HCT116 (cell line): ENCODE measurements around the gene SLC37A3. TPM values are rescaled to one million over a fixed set of nuclear protein-coding genes. Genes with fewer than 3 reads are reported as not detected.

Experiments used
- ATAC-seq: fragments of 200-7000 bp; cut with Tn5 transposase; 2 replicates; pipeline ENCODE4 v1.9.1; 2020; ENCODE audit warnings: mild to moderate bottlenecking, moderate library complexity
- BruUV-seq: library from RNA; stranded (reverse); fragments of 400-500 nt; replicated peaks from 2 replicates; lab custom pipeline; 2021; lab: Mats Ljungman, UMichigan
- CTCF ChIA-PET: fragments of 300-600 bp; sonication (Branson Sonifier 250); formaldehyde crosslinking; loops from one replicate; lab custom pipeline; 2021; ENCODE audit warnings: antibody characterized with exemption; lab: Charles Lee
- POLR2A ChIA-PET: fragments of 300-600, 350-600 bp; sonication (Branson Sonifier 250); formaldehyde crosslinking; loops from one replicate; lab custom pipeline; 2021; ENCODE audit warnings: antibody characterized with exemption; lab: Charles Lee
- RAD21 ChIA-PET, 2 experiments: fragments of 300-600 bp; sonication (Branson Sonifier 250); formaldehyde crosslinking; loops; one replicate each; lab custom pipeline; 2023; ENCODE audit warnings: low total read pairs in 2 of 2; ENCODE audit not compliant: uncharacterized antibody in 2 of 2, unreplicated experiment in 2 of 2, low non-redundant PET in 1 of 2; lab: Charles Lee
- DNase-seq: peaks from one replicate; pipeline ENCODE4 v3.0.0-alpha.2; 2010; ENCODE audit warnings: low read depth, low spot score
- H2AFZ ChIP-seq: fragments of 200-600 bp; shearing (Covaris generic), sonication (generic); 2 replicates; pipeline ENCODE4 v1.6.1; 2017; ENCODE audit warnings: low read depth, mixed run types, mixed read lengths, antibody characterized with exemption, low read length; ENCODE audit not compliant: poor library complexity, severe bottlenecking
- H3K27ac ChIP-seq: 2 replicates; pipeline ENCODE4 v1.5.1; 2012; ENCODE audit warnings: low read depth, low read length
- H3K27me3 ChIP-seq: fragments of 200-600 bp; sonication (generic); 2 replicates; pipeline ENCODE4 v1.6.1; 2016; ENCODE audit warnings: mixed run types, low read length, mixed read lengths; ENCODE audit not compliant: insufficient read depth
- H3K36me3 ChIP-seq, 2 experiments: fragments of 200-500 bp in 1 of 2; fragments of 200-600 bp in 1 of 2; sonication (Bioruptor generic) in 1 of 2; sonication (generic) in 1 of 2; 2 replicates each; pipeline versions ENCODE4 v1.5.1 to v1.6.1; 2014 to 2016; ENCODE audit warnings: low read length in 2 of 2, inconsistent platforms in 1 of 2, mixed read lengths in 1 of 2, mixed run types in 1 of 2; ENCODE audit not compliant: insufficient read depth in 2 of 2, control insufficient read depth in 1 of 2
- H3K4me1 ChIP-seq, 2 experiments: fragments of 200-600 bp in 1 of 2; sonication (generic) in 1 of 2; 2 replicates each; pipeline versions ENCODE4 v1.5.1 to v1.6.1; 2012 to 2017; ENCODE audit warnings: low read length in 2 of 2, inconsistent platforms in 1 of 2, mild to moderate bottlenecking in 1 of 2, mixed read lengths in 1 of 2, mixed run types in 1 of 2, moderate library complexity in 1 of 2; ENCODE audit not compliant: insufficient read depth in 2 of 2, control insufficient read depth in 1 of 2
- H3K4me2 ChIP-seq: fragments of 200-600 bp; sonication (generic); 2 replicates; pipeline ENCODE4 v1.6.1; 2017; ENCODE audit warnings: mixed run types, low read length, mixed read lengths
- H3K4me3 ChIP-seq, 2 experiments: fragments of 200-600 bp in 1 of 2; sonication (generic) in 1 of 2; replicated peaks in 1 of 2; 2 replicates each; pipeline ENCODE4 v1.5.1; 2011 to 2016; ENCODE audit warnings: low read length in 2 of 2, control low read depth in 1 of 2, low read depth in 1 of 2, mild to moderate bottlenecking in 1 of 2, mixed read lengths in 1 of 2, mixed run types in 1 of 2
- H3K79me2 ChIP-seq: fragments of 200-600 bp; sonication (generic); 2 replicates; pipeline ENCODE4 v1.6.1; 2017; ENCODE audit warnings: mild to moderate bottlenecking, mixed run types, low read length, moderate library complexity, mixed read lengths; ENCODE audit not compliant: insufficient read depth
- H3K9ac ChIP-seq: fragments of 200-600 bp; sonication (generic); 2 replicates; pipeline ENCODE4 v1.6.1; 2016; ENCODE audit warnings: low read length, mixed read lengths
- H3K9me2 ChIP-seq: fragments of 200-600 bp; sonication (generic), shearing (Covaris generic); 2 replicates; pipeline ENCODE4 v1.6.1; 2017; ENCODE audit warnings: mixed run types, mild to moderate bottlenecking, moderate library complexity; ENCODE audit not compliant: insufficient read depth
- H3K9me3 ChIP-seq, 2 experiments: fragments of 200-500 bp in 1 of 2; fragments of 200-600 bp in 1 of 2; sonication (Bioruptor generic) in 1 of 2; sonication (generic) in 1 of 2; 2 replicates each; pipeline ENCODE4 v1.6.1; 2014 to 2017; ENCODE audit warnings: low read length in 2 of 2, mixed read lengths in 2 of 2, inconsistent platforms in 1 of 2, low read depth in 1 of 2, mild to moderate bottlenecking in 1 of 2, mixed run types in 1 of 2, moderate library complexity in 1 of 2; ENCODE audit not compliant: control insufficient read depth in 1 of 2, insufficient read depth in 1 of 2
- H4K20me1 ChIP-seq: fragments of 200-600 bp; sonication (generic), shearing (Covaris generic); 2 replicates; pipeline ENCODE4 v1.6.1; 2017; ENCODE audit warnings: mixed run types, mild to moderate bottlenecking, moderate library complexity; ENCODE audit not compliant: insufficient read depth
- CBX3 ChIP-seq: IDR thresholded peaks from 2 replicates; pipeline ENCODE4 v1.6.1; 2012; ENCODE audit warnings: low read depth
- EGR1 ChIP-seq: IDR thresholded peaks from 2 replicates; pipeline ENCODE4 v1.6.1; 2012; ENCODE audit warnings: low read depth
- EZH2 ChIP-seq: fragments of 200-600 bp; sonication (generic); IDR thresholded peaks from 2 replicates; pipeline ENCODE4 v1.6.1; 2017; ENCODE audit warnings: antibody characterized with exemption, mixed run types
- EZH2phosphoT487 ChIP-seq: fragments of 200-600 bp; IDR thresholded peaks from 2 replicates; pipeline ENCODE4 v1.6.1; 2018; ENCODE audit warnings: antibody characterized with exemption, borderline replicate concordance
- FOSL1 ChIP-seq: IDR thresholded peaks from 2 replicates; pipeline ENCODE4 v1.6.1; 2012; ENCODE audit warnings: low read depth
- JUND ChIP-seq: IDR thresholded peaks from 2 replicates; pipeline ENCODE4 v1.6.1; 2012
- POLR2A ChIP-seq: IDR thresholded peaks from 2 replicates; pipeline ENCODE4 v1.7.0; 2011; ENCODE audit warnings: borderline replicate concordance; ENCODE audit not compliant: insufficient read depth, insufficient read length; ENCODE audit errors: extremely low read depth
- POLR2AphosphoS5 ChIP-seq: IDR thresholded peaks from 2 replicates; pipeline ENCODE4 v1.6.1; 2011; ENCODE audit warnings: mild to moderate bottlenecking, low read depth, low read length, moderate library complexity
- RAD21 ChIP-seq: IDR thresholded peaks from 2 replicates; pipeline ENCODE4 v1.6.1; 2012; ENCODE audit warnings: low read depth, mild to moderate bottlenecking
- SIN3A ChIP-seq: IDR thresholded peaks from 2 replicates; pipeline ENCODE4 v1.6.1; 2012; ENCODE audit warnings: low read depth
- SP1 ChIP-seq: IDR thresholded peaks from 2 replicates; pipeline ENCODE4 v1.6.1; 2012; ENCODE audit warnings: low read depth
- SRF ChIP-seq: IDR thresholded peaks from 2 replicates; pipeline ENCODE4 v1.6.1; 2012; ENCODE audit warnings: low read depth
- TCF7L2 ChIP-seq: IDR thresholded peaks from 2 replicates; pipeline ENCODE4 v1.7.0; 2011; ENCODE audit warnings: borderline replicate concordance, inconsistent platforms; ENCODE audit not compliant: insufficient read depth, insufficient read length; ENCODE audit errors: extremely low read depth
- YY1 ChIP-seq: IDR thresholded peaks from 2 replicates; pipeline ENCODE4 v1.6.1; 2011; ENCODE audit warnings: low read length, low read depth, moderate library complexity, mild to moderate bottlenecking; ENCODE audit not compliant: insufficient replicate concordance; ENCODE audit errors: extremely low read depth
- ZFX ChIP-seq: fragments of 450-650 bp; IDR thresholded peaks from 2 replicates; pipeline ENCODE4 v1.6.1; 2017
- ZNF274 ChIP-seq: fragments of 200-500 bp; sonication (Bioruptor generic); IDR thresholded peaks from 2 replicates; pipeline ENCODE4 v1.6.1; 2014; ENCODE audit warnings: mild to moderate bottlenecking, low read depth, low read length, inconsistent platforms
- intact Hi-C: fragments of 100-400 bp; cut with micrococcal nuclease; formaldehyde crosslinking; loops from 2 replicates; pipeline ENCODE4 v1.10.0; 2022
- total RNA-seq: library from RNA; stranded (reverse); gene quantifications from one replicate; pipeline ENCODE4 v1.2.1, GENCODE V29; 2021; ENCODE audit not compliant: unreplicated experiment
- TF ChIP-seq, protein P1 (sequence below): IDR thresholded peaks from 2 replicates; pipeline ENCODE4 v1.6.1; 2012; ENCODE audit warnings: low read depth
- TF ChIP-seq, protein P2 (sequence below): IDR thresholded peaks from 2 replicates; pipeline ENCODE4 v1.6.1; 2012
- TF ChIP-seq, protein P3 (sequence below), 3 experiments: fragments of 200-600 bp in 1 of 3; sonication (generic) in 1 of 3; IDR thresholded peaks in 2 of 3; conservative IDR thresholded peaks in 1 of 3; 2 replicates each; pipeline ENCODE4 v1.5.1; 2012 to 2017; ENCODE audit warnings: low read depth in 2 of 3, low read length in 2 of 3, antibody characterized with exemption in 1 of 3, borderline replicate concordance in 1 of 3, control low read depth in 1 of 3, mild to moderate bottlenecking in 1 of 3, mixed read lengths in 1 of 3, mixed run types in 1 of 3, moderate library complexity in 1 of 3; ENCODE audit not compliant: insufficient read depth in 1 of 3
- TF ChIP-seq, protein P4 (sequence below): IDR thresholded peaks from 2 replicates; pipeline ENCODE4 v1.6.1; 2012

Gene SLC37A3
- total RNA-seq, 1 experiment from 2014 or later = 41.8 TPM

DNA sequence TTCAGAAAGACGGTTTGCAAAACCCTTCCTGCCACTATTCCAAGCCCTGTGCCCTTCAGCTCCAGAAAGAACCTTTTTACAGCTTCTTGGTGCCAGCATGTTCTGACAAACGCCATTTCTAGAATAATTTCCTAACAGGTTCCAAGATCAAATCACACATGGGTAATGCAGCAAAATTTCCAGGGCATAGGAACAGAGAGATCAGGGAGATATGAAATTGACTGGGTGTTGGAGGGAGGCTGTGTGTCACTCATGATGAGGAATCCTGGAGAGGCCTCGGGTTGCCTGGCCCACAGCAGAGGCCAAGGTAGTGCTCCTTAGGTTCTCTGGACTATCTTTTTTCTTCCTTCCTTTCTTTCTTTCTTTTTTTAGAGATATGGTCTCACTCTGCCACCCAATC is 35.1 kb upstream of the SLC37A3 start:
- DNase-seq (no peak), ATAC-seq (no peak)
- no peak overlapping the region for H3K9ac ChIP-seq
- no peaks in the 10 kb centered on the region for H3K4me1 ChIP-seq
- no peaks in the 10 kb centered on the region for H3K27me3 ChIP-seq
- no peak overlapping the region for H3K4me3 ChIP-seq
- no peaks in the 10 kb centered on the region for H3K9me2 ChIP-seq
- intact Hi-C loops = no loop called here
- no peak overlapping the region for H3K27ac ChIP-seq
- no peak overlapping the region for H3K4me2 ChIP-seq
- no TSS peak for BruUV-seq
- POLR2A ChIA-PET = no interaction called here
- H3K79me2 ChIP-seq = no peaks in the 10 kb centered on the region
- no peak overlapping the region for H2AFZ ChIP-seq
- RAD21 ChIA-PET = no interaction called here
- TF ChIP-seq EZH2 (no peak), EGR1 (no peak), ZFX (no peak), YY1 (no peak), ZNF274 (no peak), CBX3 (no peak), FOSL1 (no peak), POLR2A (no peak), POLR2AphosphoS5 (no peak), RAD21 (no peak), EZH2phosphoT487 (no peak), JUND (no peak), SIN3A (no peak), SP1 (no peak), SRF (no peak), TCF7L2 (no peak)
- TF ChIP-seq, protein P1, sequence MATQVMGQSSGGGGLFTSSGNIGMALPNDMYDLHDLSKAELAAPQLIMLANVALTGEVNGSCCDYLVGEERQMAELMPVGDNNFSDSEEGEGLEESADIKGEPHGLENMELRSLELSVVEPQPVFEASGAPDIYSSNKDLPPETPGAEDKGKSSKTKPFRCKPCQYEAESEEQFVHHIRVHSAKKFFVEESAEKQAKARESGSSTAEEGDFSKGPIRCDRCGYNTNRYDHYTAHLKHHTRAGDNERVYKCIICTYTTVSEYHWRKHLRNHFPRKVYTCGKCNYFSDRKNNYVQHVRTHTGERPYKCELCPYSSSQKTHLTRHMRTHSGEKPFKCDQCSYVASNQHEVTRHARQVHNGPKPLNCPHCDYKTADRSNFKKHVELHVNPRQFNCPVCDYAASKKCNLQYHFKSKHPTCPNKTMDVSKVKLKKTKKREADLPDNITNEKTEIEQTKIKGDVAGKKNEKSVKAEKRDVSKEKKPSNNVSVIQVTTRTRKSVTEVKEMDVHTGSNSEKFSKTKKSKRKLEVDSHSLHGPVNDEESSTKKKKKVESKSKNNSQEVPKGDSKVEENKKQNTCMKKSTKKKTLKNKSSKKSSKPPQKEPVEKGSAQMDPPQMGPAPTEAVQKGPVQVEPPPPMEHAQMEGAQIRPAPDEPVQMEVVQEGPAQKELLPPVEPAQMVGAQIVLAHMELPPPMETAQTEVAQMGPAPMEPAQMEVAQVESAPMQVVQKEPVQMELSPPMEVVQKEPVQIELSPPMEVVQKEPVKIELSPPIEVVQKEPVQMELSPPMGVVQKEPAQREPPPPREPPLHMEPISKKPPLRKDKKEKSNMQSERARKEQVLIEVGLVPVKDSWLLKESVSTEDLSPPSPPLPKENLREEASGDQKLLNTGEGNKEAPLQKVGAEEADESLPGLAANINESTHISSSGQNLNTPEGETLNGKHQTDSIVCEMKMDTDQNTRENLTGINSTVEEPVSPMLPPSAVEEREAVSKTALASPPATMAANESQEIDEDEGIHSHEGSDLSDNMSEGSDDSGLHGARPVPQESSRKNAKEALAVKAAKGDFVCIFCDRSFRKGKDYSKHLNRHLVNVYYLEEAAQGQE = no peak
- TF ChIP-seq, protein P2, sequence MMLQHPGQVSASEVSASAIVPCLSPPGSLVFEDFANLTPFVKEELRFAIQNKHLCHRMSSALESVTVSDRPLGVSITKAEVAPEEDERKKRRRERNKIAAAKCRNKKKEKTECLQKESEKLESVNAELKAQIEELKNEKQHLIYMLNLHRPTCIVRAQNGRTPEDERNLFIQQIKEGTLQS = no peak
- TF ChIP-seq, protein P3, sequence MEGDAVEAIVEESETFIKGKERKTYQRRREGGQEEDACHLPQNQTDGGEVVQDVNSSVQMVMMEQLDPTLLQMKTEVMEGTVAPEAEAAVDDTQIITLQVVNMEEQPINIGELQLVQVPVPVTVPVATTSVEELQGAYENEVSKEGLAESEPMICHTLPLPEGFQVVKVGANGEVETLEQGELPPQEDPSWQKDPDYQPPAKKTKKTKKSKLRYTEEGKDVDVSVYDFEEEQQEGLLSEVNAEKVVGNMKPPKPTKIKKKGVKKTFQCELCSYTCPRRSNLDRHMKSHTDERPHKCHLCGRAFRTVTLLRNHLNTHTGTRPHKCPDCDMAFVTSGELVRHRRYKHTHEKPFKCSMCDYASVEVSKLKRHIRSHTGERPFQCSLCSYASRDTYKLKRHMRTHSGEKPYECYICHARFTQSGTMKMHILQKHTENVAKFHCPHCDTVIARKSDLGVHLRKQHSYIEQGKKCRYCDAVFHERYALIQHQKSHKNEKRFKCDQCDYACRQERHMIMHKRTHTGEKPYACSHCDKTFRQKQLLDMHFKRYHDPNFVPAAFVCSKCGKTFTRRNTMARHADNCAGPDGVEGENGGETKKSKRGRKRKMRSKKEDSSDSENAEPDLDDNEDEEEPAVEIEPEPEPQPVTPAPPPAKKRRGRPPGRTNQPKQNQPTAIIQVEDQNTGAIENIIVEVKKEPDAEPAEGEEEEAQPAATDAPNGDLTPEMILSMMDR (IDR thresholded peaks at IDR 0.05 in 2 of 3, conservative IDR thresholded peaks at IDR 0.05 in 1 of 3; ENCODE audit: borderline replicate concordance in 1 of 3, insufficient read depth in 1 of 3, low read depth in 2 of 3, low read length in 2 of 3) = no peak
- TF ChIP-seq, protein P4, sequence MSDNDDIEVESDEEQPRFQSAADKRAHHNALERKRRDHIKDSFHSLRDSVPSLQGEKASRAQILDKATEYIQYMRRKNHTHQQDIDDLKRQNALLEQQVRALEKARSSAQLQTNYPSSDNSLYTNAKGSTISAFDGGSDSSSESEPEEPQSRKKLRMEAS = no peak
- no peaks in the 10 kb centered on the region for H4K20me1 ChIP-seq
- CTCF ChIA-PET = interaction anchor here (0.7 kb wide), 1 partner anchor 10 kb away, joined by 3 read pairs; no protein-coding TSS in a partner anchor
- H3K9me3 ChIP-seq = no peaks in the 10 kb centered on the region
- H3K36me3 ChIP-seq = no peaks in the 10 kb centered on the region
